Left lung (tissue), 14 donors: ENCODE data around the gene MAGEA6. TPM values are rescaled to one million over a fixed set of nuclear protein-coding genes. Genes with fewer than 3 reads are reported as not detected.
"Not testable (repeated sequence)": the region's sequence is repeated elsewhere in the genome, so short reads cannot be mapped to it uniquely, and the experiment has no call there.

Experiments
- ATAC-seq: fragments of 200-7000 bp; cut with Tn5 transposase; one replicate; pipeline ENCODE4 v1.9.1; 2020; ENCODE audit warnings: moderate library complexity
- DNase-seq, 4 donors: peaks; one replicate each; pipeline ENCODE4 v3.0.0-alpha.2; 2013 to 2020
- H3K27ac ChIP-seq, 2 donors: fragments of 200-600 bp; sonication (generic) in 1 of 2; one replicate each; pipeline versions ENCODE4 v1.5.0 to v1.8.0; 2020 to 2021
- H3K27me3 ChIP-seq, 2 donors: fragments of 200-600 bp; sonication (generic) in 1 of 2; one replicate each; pipeline versions ENCODE4 v1.5.0 to v1.8.0; 2020 to 2021
- H3K36me3 ChIP-seq, 2 donors: fragments of 200-600 bp; sonication (generic) in 1 of 2; one replicate each; pipeline versions ENCODE4 v1.5.0 to v1.8.0; 2020 to 2021
- H3K4me1 ChIP-seq, 2 donors: fragments of 200-600 bp; one replicate each; pipeline ENCODE4 v1.8.0; 2021
- H3K4me3 ChIP-seq, 2 donors: fragments of 200-600 bp; sonication (generic) in 1 of 2; one replicate each; pipeline versions ENCODE4 v1.5.0 to v1.8.0; 2020 to 2021; ENCODE audit warnings: mild to moderate bottlenecking in 1 of 2
- H3K9me3 ChIP-seq, 2 donors: fragments of 200-600 bp; sonication (generic) in 1 of 2; one replicate each; pipeline versions ENCODE4 v1.5.0 to v1.8.0; 2020 to 2021
- CTCF ChIP-seq, 2 donors: fragments of 200-600 bp; sonication (generic) in 1 of 2; IDR thresholded peaks; one replicate each; pipeline versions ENCODE4 v1.5.0 to v1.8.0; 2021; ENCODE audit warnings: antibody characterized with exemption in 2 of 2
- intact Hi-C, 2 donors: fragments of 100-400 bp; cut with DNase I; formaldehyde crosslinking; loops; one replicate each; pipeline versions ENCODE4 v1.11.2 to v1.14.2; 2022
- long read RNA-seq, 12 donors: library from polyadenylated mRNA in 2 of 12; unstranded in 2 of 12; transcript quantifications; one replicate each; pipeline ENCODE4 v2.0.0 and lab custom pipeline, GENCODE V29; 2019 to 2026
- polyA plus RNA-seq, 6 donors: library from polyadenylated mRNA; unstranded; fragments of 120-200 nt; gene quantifications; one replicate each; pipeline ENCODE4 v1.2.1, GENCODE V29; 2013; ENCODE audit not compliant: insufficient read length in 6 of 6
- total RNA-seq, 2 donors: library from RNA; stranded (reverse); fragmentation: NEBNext Ultra II Directional; extraction: Animal tissue kit (Norgen Biotek cat#: 25700); gene quantifications; one replicate each; pipeline ENCODE4 v1.2.1, GENCODE V29; 2021
- donor health status: DM: no; HTN: yes; CAD: no.
- donor health status: DM: no; HTN: no; CAD: no.

MAGEA6 gene
- total RNA-seq (not detected), polyA plus RNA-seq (not detected)
- long read RNA-seq, donor 1: 0 reads
- long read RNA-seq, donor 2: 0 reads
- long read RNA-seq, donor 3: 0 reads
- long read RNA-seq, donor 4: 0 reads
- long read RNA-seq, donor 5: 0 reads
- long read RNA-seq, donor 6: 0 reads
- long read RNA-seq, donor 7: 0 reads
- long read RNA-seq, donor 8: 0 reads
- long read RNA-seq, donor 9: 0 reads
- long read RNA-seq, donor 10: 0 reads
- long read RNA-seq, donor 11: 0 reads
- long read RNA-seq, donor 12: 0 reads

GRCh38 chrX:152769549-152770289 lies at the start of gene MAGEA6:
MAGEA6 (minus strand) TSS chrX:152769689; CDS start chrX:152767650, 2,039 bp downstream.
- H3K36me3 ChIP-seq, H3K27me3 ChIP-seq, H3K4me3 ChIP-seq, intact Hi-C loops, DNase-seq, H3K27ac ChIP-seq, H3K9me3 ChIP-seq, H3K4me1 ChIP-seq, ATAC-seq: not testable (repeated sequence)

GRCh38 chrX:152819266-152819665 lies 49.8 kb upstream of the MAGEA6 start:
- Histone ChIP-seq H3K4me1 (no peaks in the 10 kb centered on the region), H3K9me3 (no peaks in the 10 kb centered on the region), H3K4me3 (no peak overlapping the region), H3K27ac (no peak overlapping the region), H3K36me3 (no peaks in the 10 kb centered on the region), H3K27me3 (no peaks in the 10 kb centered on the region)
- DNase-seq (no peak), ATAC-seq (no peak)
- TF ChIP-seq CTCF (IDR thresholded peaks at IDR 0.05): no peak
- intact Hi-C loops: no loop called here

- Histone ChIP-seq H3K4me1 (no peaks in the 10 kb centered on the region), H3K4me3 (no peak overlapping the region), H3K27ac (no peak overlapping the region), H3K36me3 (no peaks in the 10 kb centered on the region), H3K9me3 (no peaks in the 10 kb centered on the region), H3K27me3 (no peaks in the 10 kb centered on the region)
- DNase-seq (no peak), ATAC-seq (no peak)
- no peak for TF ChIP-seq CTCF (IDR thresholded peaks at IDR 0.05)
- intact Hi-C loops: no loop called here
Observed at GRCh38 chrX:152818356-152818755, 48.9 kb upstream of the MAGEA6 start.

- ATAC-seq: peak; percentile 50
Observed at GRCh38 chrX:152817078-152817764, 47.7 kb upstream of the MAGEA6 start.

GRCh38 chrX:152814048-152814447 lies 44.6 kb upstream of the MAGEA6 start:
- intact Hi-C loops: no loop called here
- H3K27ac ChIP-seq: no peak overlapping the region
- H3K4me1 ChIP-seq: no peaks in the 10 kb centered on the region
- H3K27me3 ChIP-seq: no peaks in the 10 kb centered on the region
- DNase-seq (no peak), ATAC-seq (no peak)
- no peaks in the 10 kb centered on the region for H3K36me3 ChIP-seq
- no peak overlapping the region for H3K4me3 ChIP-seq
- H3K9me3 ChIP-seq: no peaks in the 10 kb centered on the region
- TF ChIP-seq CTCF (IDR thresholded peaks at IDR 0.05): no peak

More at GRCh38 chrX:152817078-152817764, 47.7 kb upstream of the MAGEA6 start:
- peak in 1 of 2 donors; percentile 12 for TF ChIP-seq CTCF (IDR thresholded peaks at IDR 0.05)
- no peaks in the 10 kb centered on the region for H3K27me3 ChIP-seq
- H3K27ac ChIP-seq: no peak overlapping the region
- no peaks in the 10 kb centered on the region for H3K4me1 ChIP-seq
- no peaks in the 10 kb centered on the region for H3K36me3 ChIP-seq
- H3K4me3 ChIP-seq: no peak overlapping the region
- DNase-seq: peak in 1 of 4 donors; percentile 15
- intact Hi-C loops: no loop called here
- H3K9me3 ChIP-seq: no peaks in the 10 kb centered on the region
